AG10803 (cell line): ENCODE results near the gene NCLN.

Source experiments
- DNase-seq: peaks from one replicate; pipeline ENCODE4 v3.0.0; 2010; ENCODE audit warnings: low read depth
- H3K4me3 ChIP-seq: 2 replicates; pipeline ENCODE4 v1.5.1; 2011; ENCODE audit warnings: mild to moderate bottlenecking, low read length, control low read depth
- TF ChIP-seq, protein P1 (sequence below): conservative IDR thresholded peaks from 2 replicates; pipeline ENCODE4 v1.5.1; 2011; ENCODE audit warnings: mild to moderate bottlenecking, low read length, control low read depth, inconsistent platforms

NCLN gene

GRCh38 chr19:3176715-3177501 lies 8.8 kb upstream of the NCLN start:
- peak; percentile 63 for DNase-seq
- H3K4me3 ChIP-seq = no peak overlapping the region
- TF ChIP-seq, protein P1, sequence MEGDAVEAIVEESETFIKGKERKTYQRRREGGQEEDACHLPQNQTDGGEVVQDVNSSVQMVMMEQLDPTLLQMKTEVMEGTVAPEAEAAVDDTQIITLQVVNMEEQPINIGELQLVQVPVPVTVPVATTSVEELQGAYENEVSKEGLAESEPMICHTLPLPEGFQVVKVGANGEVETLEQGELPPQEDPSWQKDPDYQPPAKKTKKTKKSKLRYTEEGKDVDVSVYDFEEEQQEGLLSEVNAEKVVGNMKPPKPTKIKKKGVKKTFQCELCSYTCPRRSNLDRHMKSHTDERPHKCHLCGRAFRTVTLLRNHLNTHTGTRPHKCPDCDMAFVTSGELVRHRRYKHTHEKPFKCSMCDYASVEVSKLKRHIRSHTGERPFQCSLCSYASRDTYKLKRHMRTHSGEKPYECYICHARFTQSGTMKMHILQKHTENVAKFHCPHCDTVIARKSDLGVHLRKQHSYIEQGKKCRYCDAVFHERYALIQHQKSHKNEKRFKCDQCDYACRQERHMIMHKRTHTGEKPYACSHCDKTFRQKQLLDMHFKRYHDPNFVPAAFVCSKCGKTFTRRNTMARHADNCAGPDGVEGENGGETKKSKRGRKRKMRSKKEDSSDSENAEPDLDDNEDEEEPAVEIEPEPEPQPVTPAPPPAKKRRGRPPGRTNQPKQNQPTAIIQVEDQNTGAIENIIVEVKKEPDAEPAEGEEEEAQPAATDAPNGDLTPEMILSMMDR = no peak

DNA sequence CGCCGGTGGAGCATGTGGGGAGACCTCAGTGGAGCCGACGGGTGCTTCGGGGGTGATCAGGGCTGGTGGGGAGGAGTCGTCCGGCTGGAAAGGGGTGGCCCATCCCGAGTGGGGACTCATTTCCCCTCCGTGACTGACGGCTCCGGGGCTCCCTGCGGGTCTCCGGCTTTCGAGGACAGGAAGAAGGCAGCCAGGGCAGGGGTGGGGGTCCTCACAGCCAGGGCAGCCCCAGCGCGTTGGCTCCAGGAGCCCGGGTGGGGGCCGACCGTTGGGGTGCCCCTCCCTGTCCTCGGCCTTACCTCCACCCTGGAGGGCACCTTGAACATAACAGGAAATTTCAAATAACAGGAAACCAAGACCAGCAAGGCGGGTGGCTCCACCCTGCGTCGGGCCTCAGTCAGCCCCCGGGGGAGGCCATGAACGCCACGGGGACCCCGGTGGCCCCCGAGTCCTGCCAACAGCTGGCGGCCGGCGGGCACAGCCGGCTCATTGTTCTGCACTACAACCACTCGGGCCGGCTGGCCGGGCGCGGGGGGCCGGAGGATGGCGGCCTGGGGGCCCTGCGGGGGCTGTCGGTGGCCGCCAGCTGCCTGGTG lies 7.3 kb upstream of the NCLN start, which contains the start of gene S1PR4:
Gene S1PR4, plus strand, starts transcription at position 393 of the 596 bp plus-strand sequence. Its CDS starts 24 bp downstream, at position 417.
- no peak for DNase-seq
- H3K4me3 ChIP-seq = no peak within 1 kb of the TSS
- TF ChIP-seq, protein P1 = no peak

GRCh38 chr19:3178973-3179738 lies 6.6 kb upstream of the NCLN start:
- H3K4me3 ChIP-seq = no peak overlapping the region
- TF ChIP-seq, protein P1 = no peak
- DNase-seq = no peak

- no peak overlapping the region for H3K4me3 ChIP-seq
- DNase-seq = no peak
- TF ChIP-seq, protein P1 = no peak
Measured at GRCh38 chr19:3179739-3180293, 5.9 kb upstream of the NCLN start.

DNA sequence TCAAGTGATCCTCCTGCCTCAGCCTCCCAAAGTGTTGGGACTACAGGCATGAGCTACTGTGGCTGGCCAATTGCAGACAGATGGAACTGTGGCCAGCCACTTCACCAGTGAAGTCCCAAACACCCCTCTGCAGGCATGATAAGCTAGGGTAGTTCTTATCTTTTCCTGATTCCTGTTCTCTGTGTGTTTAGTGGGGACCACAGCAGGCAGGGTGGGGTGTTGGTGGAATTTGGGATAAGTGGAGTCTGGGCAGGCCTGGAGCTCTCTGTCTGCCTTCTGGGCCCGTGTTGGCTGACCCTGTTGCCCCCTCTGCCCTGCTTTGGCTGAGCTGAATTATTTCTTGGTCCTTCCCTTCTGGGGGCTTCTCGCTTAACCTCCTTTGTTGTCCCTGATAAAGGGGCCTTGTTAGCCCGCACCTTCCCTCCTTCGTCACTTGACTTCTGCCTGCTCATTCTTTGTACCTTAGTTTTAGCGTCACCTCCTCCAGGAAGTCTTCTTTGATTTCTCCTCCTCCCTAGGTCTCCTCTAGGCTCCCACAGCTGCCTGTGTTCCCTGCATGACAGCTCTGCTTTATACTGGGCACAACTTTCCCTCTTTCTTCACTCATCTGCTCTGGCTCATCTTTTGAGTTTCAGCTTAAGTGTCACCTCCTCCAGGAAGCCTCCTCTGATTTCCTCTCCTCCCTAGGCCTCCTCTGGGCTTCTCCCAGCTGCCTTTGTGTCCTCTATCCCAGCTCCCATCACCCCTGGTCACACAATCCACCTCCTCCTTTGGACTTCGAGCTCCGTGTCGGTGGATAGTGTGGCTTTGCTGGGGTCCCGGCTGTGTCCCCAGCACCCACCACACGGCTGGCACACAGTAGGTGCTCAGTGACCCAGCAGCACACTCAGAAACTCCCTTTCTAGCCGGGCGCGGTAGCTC lies 1.7 kb upstream of the NCLN start:
- TF ChIP-seq, protein P1 = no peak
- no peak for DNase-seq
- no peak overlapping the region for H3K4me3 ChIP-seq

DNA sequence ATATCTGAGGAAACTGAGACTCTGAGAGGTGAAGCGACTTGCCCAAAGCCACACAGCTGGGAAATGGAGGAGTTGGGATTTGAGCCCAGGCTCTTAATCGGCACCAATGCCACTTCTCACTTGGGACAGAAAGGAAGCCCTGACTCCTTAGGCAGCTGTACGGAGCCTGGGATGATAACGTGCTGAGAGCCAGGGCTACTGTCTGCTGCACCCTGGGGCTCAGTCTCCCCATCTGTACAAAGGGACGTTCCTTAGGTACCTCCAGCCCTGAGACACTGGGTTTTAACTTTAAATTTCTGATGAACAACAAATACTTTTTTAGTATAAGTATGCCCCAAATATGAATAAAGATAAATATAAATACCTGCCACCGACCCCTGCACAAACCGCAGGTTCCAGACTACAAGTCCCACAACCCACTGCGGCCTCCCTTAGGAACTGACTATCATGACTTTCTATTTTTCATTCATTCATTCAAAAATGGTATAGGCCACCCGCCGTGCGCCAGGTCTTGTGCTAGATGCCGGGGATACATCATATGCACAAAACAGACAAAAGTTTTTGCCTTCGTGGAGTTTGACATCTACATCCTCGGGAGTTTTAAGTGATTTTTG lies 776 bp upstream of the NCLN start:
- H3K4me3 ChIP-seq = peak overlapping the region; percentile 76
- DNase-seq = no peak
- TF ChIP-seq, protein P1 = no peak
